Lower lobe of right lung (tissue), 2 donors: ENCODE measurements around the gene RPH3AL. TPM values are rescaled to one million over a fixed set of nuclear protein-coding genes. Genes with fewer than 3 reads are reported as not detected.

Experiments used
- ATAC-seq, 2 donors: fragments of 200-7000 bp; cut with Tn5 transposase; one replicate each; pipeline ENCODE4 v1.9.1; 2020 to 2022; ENCODE audit warnings: mild to moderate bottlenecking in 2 of 2, moderate library complexity in 2 of 2
- DNase-seq: peaks from one replicate; pipeline ENCODE4 v3.0.0-alpha.2; 2020
- H3K27ac ChIP-seq: fragments of 200-600 bp; one replicate; pipeline ENCODE4 v1.8.0; 2022
- H3K27me3 ChIP-seq: fragments of 200-600 bp; one replicate; pipeline ENCODE4 v1.8.0; 2022; ENCODE audit warnings: low read depth
- H3K36me3 ChIP-seq: fragments of 200-600 bp; one replicate; pipeline ENCODE4 v1.8.0; 2022; ENCODE audit warnings: mild to moderate bottlenecking
- H3K4me1 ChIP-seq: fragments of 200-600 bp; one replicate; pipeline ENCODE4 v1.8.0; 2022
- H3K4me3 ChIP-seq: fragments of 200-600 bp; one replicate; pipeline ENCODE4 v1.8.0; 2022; ENCODE audit warnings: mild to moderate bottlenecking
- H3K9me3 ChIP-seq: fragments of 200-600 bp; one replicate; pipeline ENCODE4 v1.8.0; 2022
- CTCF ChIP-seq: fragments of 200-600 bp; IDR thresholded peaks from one replicate; pipeline ENCODE4 v1.8.0; 2022; ENCODE audit warnings: antibody characterized with exemption, mild to moderate bottlenecking
- intact Hi-C: fragments of 100-400 bp; cut with DNase I; formaldehyde crosslinking; loops from one replicate; pipeline ENCODE4 v1.11.0; 2022
- total RNA-seq: library from RNA; stranded (reverse); fragmentation: NEBNext Ultra II Directional; extraction: Animal tissue kit (Norgen Biotek cat#: 25700); gene quantifications from one replicate; pipeline ENCODE4 v1.2.1, GENCODE V29; 2021
- donor health status: DM: no; HTN: yes; CAD: no; lungs with severe emphysema.

Gene RPH3AL
- total RNA-seq, 1 donor from 2014 or later, result 38.7 TPM

- Histone ChIP-seq H3K4me1 (no peaks in the 10 kb centered on the region), H3K27ac (no peak overlapping the region), H3K27me3 (no peaks in the 10 kb centered on the region), H3K36me3 (no peaks in the 10 kb centered on the region), H3K9me3 (no peaks in the 10 kb centered on the region), H3K4me3 (no peak overlapping the region)
- intact Hi-C loops, result no loop called here
- TF ChIP-seq CTCF, result no peak
- DNase-seq, result no peak
- ATAC-seq, result peak; percentile 29 to 51
Measured at GRCh38 chr17:214881-215331, 137.7 kb downstream of the RPH3AL start.

GRCh38 chr17:213286-214105, 139.1 kb downstream of the RPH3AL start:
- Histone ChIP-seq H3K36me3 (no peaks in the 10 kb centered on the region), H3K4me3 (no peak overlapping the region), H3K9me3 (no peaks in the 10 kb centered on the region), H3K4me1 (no peaks in the 10 kb centered on the region), H3K27ac (no peak overlapping the region), H3K27me3 (no peaks in the 10 kb centered on the region)
- DNase-seq (no peak), ATAC-seq (no peak)
- intact Hi-C loops, result no loop called here
- no peak for TF ChIP-seq CTCF

- no peak for DNase-seq
- Histone ChIP-seq H3K27ac (no peak overlapping the region), H3K9me3 (no peaks in the 10 kb centered on the region), H3K4me3 (no peak overlapping the region), H3K4me1 (no peaks in the 10 kb centered on the region), H3K27me3 (no peaks in the 10 kb centered on the region), H3K36me3 (no peaks in the 10 kb centered on the region)
- ATAC-seq, result no peak
- no peak for TF ChIP-seq CTCF
- intact Hi-C loops, result no loop called here
Measured at GRCh38 chr17:210402-210801, 142.2 kb downstream of the RPH3AL start.

GRCh38 chr17:208429-208828, 144.2 kb downstream of the RPH3AL start:
- intact Hi-C loops, result no loop called here
- ATAC-seq (no peak), DNase-seq (no peak)
- Histone ChIP-seq H3K9me3 (no peaks in the 10 kb centered on the region), H3K27ac (no peak overlapping the region), H3K36me3 (no peaks in the 10 kb centered on the region), H3K4me3 (no peak overlapping the region), H3K27me3 (no peaks in the 10 kb centered on the region), H3K4me1 (no peaks in the 10 kb centered on the region)
- no peak for TF ChIP-seq CTCF

- TF ChIP-seq CTCF, result no peak
- H3K4me1 ChIP-seq, result no peaks in the 10 kb centered on the region
- no peak overlapping the region for H3K4me3 ChIP-seq
- intact Hi-C loops, result no loop called here
- ATAC-seq (no peak), DNase-seq (no peak)
- no peaks in the 10 kb centered on the region for H3K9me3 ChIP-seq
- H3K27me3 ChIP-seq, result no peaks in the 10 kb centered on the region
- H3K27ac ChIP-seq, result no peak overlapping the region
- H3K36me3 ChIP-seq, result no peaks in the 10 kb centered on the region
Measured at GRCh38 chr17:207775-208174, 144.8 kb downstream of the RPH3AL start.
